ENCODE data around the gene SLC35F4. TPM values are rescaled to one million over a fixed set of nuclear protein-coding genes. Genes with fewer than 3 reads are reported as not detected.

The SLC35F4 gene
- total and polyA plus RNA-seq, 2 of the 4 experiments (the other 2 are of a cell fraction): not detected

GRCh38 chr14:57847706-57848105 is 18.2 kb downstream of the SLC35F4 start:
- no peak overlapping the region for H4K91ac ChIP-seq (ENCODE audit: insufficient read depth, low read depth, low read length)
- no peak overlapping the region for H2BK20ac ChIP-seq (ENCODE audit: low read depth, low read length)
- no peak overlapping the region for H2BK15ac ChIP-seq (ENCODE audit: low read depth, low read length)
- H3K4me3 ChIP-seq (ENCODE audit: insufficient read depth, low read depth, low read length): no peak overlapping the region
- H3K9me1 ChIP-seq (ENCODE audit: insufficient read depth, low read length): no peaks in the 10 kb centered on the region
- no peaks in the 10 kb centered on the region for H3K4me1 ChIP-seq (ENCODE audit: control insufficient read depth, insufficient read depth, low read length)
- no peaks in the 10 kb centered on the region for H3K79me1 ChIP-seq (ENCODE audit: low read depth in 1 of 2, low read length in 2 of 2)
- H3K27me3 ChIP-seq (ENCODE audit: control insufficient read depth, insufficient read depth, low read length): no peaks in the 10 kb centered on the region
- H3K14ac ChIP-seq (replicated peaks; ENCODE audit: low read depth, low read length): no peak overlapping the region
- no peak for DNase-seq
- WGBS, 2 experiments (ENCODE audit: extremely low coverage in 2 of 2, insufficient read length in 1 of 2): no CpG with 5 or more reads among the region's 2 CpGs
- ATAC-seq (ENCODE audit: low read depth): no peak
- intact Hi-C loops (cut with micrococcal nuclease) (no loop called here), in situ Hi-C loops (cut with MboI; ENCODE audit: low sequenced_read_pairs) (no loop called here), dilution Hi-C loops (cut with HindIII; ENCODE audit: low sequenced_read_pairs, unreplicated experiment) (no loop called here)
- no peak overlapping the region for H2AK9ac ChIP-seq (replicated peaks; ENCODE audit: low read depth, low read length, poor library complexity)
- no peaks in the 10 kb centered on the region for H4K20me1 ChIP-seq (ENCODE audit: insufficient read depth, low read length)
- no peaks in the 10 kb centered on the region for H3K9me3 ChIP-seq (ENCODE audit: control insufficient read depth, insufficient read depth, low read length)
- H2AFZ ChIP-seq (replicated peaks; ENCODE audit: low read length, poor library complexity): no peak overlapping the region
- no peak overlapping the region for H3K18ac ChIP-seq (ENCODE audit: low read depth, low read length)
- H3K4me2 ChIP-seq (ENCODE audit: low read depth, low read length): no peak overlapping the region
- no peak overlapping the region for H2BK120ac ChIP-seq (ENCODE audit: low read depth, low read length)
- H3K27ac ChIP-seq (ENCODE audit: insufficient read depth, low read length): no peak overlapping the region
- no peak overlapping the region for H4K5ac ChIP-seq (ENCODE audit: low read depth, low read length)
- ChIA-PET POLR2A (ENCODE audit: unreplicated experiment) (no interaction called here), CTCF (no interaction called here)
- H4K8ac ChIP-seq (ENCODE audit: low read depth in 2 of 2, low read length in 2 of 2): no peak overlapping the region
- H2BK5ac ChIP-seq (ENCODE audit: low read depth, low read length, poor library complexity, severe bottlenecking): no peak overlapping the region
- H3K23ac ChIP-seq (ENCODE audit: low read depth, low read length): no peak overlapping the region
- H3K36me3 ChIP-seq (ENCODE audit: control insufficient read depth, insufficient read depth, low read length): no peaks in the 10 kb centered on the region
- no peak overlapping the region for H3K56ac ChIP-seq (ENCODE audit: extremely low read depth, insufficient read depth, low read length)
- H2AK5ac ChIP-seq (ENCODE audit: low read depth, low read length): no peak overlapping the region
- no peak overlapping the region for H3K4ac ChIP-seq (ENCODE audit: low read depth, low read length)
- no TSS peak for BruUV-seq (replicated peaks)
- no peak for TF ChIP-seq FOS (IDR thresholded peaks at IDR 0.05; ENCODE audit: low read depth, low read length)
- no peak for TF ChIP-seq RCOR1 (IDR thresholded peaks at IDR 0.05; ENCODE audit: insufficient replicate concordance, low read length)
- TF ChIP-seq POLR2A (IDR thresholded peaks at IDR 0.05; ENCODE audit: low read depth, low read length): no peak
- no peak for TF ChIP-seq MXI1 (IDR thresholded peaks at IDR 0.05; ENCODE audit: borderline replicate concordance, low read depth, low read length)
- no peak for TF ChIP-seq MAFK (IDR thresholded peaks at IDR 0.05; ENCODE audit: low read depth, low read length)
- H3K9ac ChIP-seq (ENCODE audit: low read depth, low read length): no peak overlapping the region
